RWPE2 (cell line): ENCODE results near the gene MAPK9.

Experiments
- ATAC-seq: fragments of 200-7000 bp; cut with Tn5 transposase; 3 replicates; pipeline ENCODE4 v1.9.1; 2021; ENCODE audit warnings: low read depth
- DNase-seq: peaks from one replicate; pipeline ENCODE4 v3.0.0-alpha.2; 2020; ENCODE audit warnings: low spot score
- H3K27ac ChIP-seq: fragments of 450-650 bp; 2 replicates; pipeline ENCODE4 v1.5.1; 2017; ENCODE audit warnings: mild to moderate bottlenecking; ENCODE audit not compliant: poor library complexity, severe bottlenecking
- H3K27me3 ChIP-seq: fragments of 250-450 bp; sonication (Bioruptor Pico); 2 replicates; pipeline ENCODE4 v1.5.1; 2021; ENCODE audit warnings: mild to moderate bottlenecking, moderate library complexity; ENCODE audit not compliant: insufficient read depth, poor library complexity, severe bottlenecking
- H3K36me3 ChIP-seq: fragments of 250-450 bp; sonication (Bioruptor Pico); 2 replicates; pipeline ENCODE4 v1.5.1; 2020; ENCODE audit warnings: low read depth, mild to moderate bottlenecking, moderate library complexity
- H3K4me1 ChIP-seq: fragments of 250-450 bp; sonication (Bioruptor Pico); 2 replicates; pipeline ENCODE4 v1.5.1; 2021; ENCODE audit warnings: mild to moderate bottlenecking, moderate library complexity; ENCODE audit not compliant: insufficient read depth, poor library complexity, severe bottlenecking
- H3K4me3 ChIP-seq: fragments of 250-450 bp; sonication (Bioruptor Pico); 2 replicates; pipeline ENCODE4 v1.5.1; 2021; ENCODE audit warnings: mild to moderate bottlenecking, moderate library complexity; ENCODE audit not compliant: severe bottlenecking
- H3K9me3 ChIP-seq: fragments of 250-450 bp; sonication (Bioruptor Pico); 2 replicates; pipeline ENCODE4 v1.5.1; 2021; ENCODE audit warnings: mild to moderate bottlenecking, moderate library complexity; ENCODE audit not compliant: severe bottlenecking
- TF ChIP-seq, protein P1 (sequence below): fragments of 450-650 bp; IDR thresholded peaks from one replicate; pipeline ENCODE4 v1.5.1; 2017; ENCODE audit warnings: mild to moderate bottlenecking, moderate library complexity; ENCODE audit not compliant: poor library complexity, severe bottlenecking

The MAPK9 gene

DNA sequence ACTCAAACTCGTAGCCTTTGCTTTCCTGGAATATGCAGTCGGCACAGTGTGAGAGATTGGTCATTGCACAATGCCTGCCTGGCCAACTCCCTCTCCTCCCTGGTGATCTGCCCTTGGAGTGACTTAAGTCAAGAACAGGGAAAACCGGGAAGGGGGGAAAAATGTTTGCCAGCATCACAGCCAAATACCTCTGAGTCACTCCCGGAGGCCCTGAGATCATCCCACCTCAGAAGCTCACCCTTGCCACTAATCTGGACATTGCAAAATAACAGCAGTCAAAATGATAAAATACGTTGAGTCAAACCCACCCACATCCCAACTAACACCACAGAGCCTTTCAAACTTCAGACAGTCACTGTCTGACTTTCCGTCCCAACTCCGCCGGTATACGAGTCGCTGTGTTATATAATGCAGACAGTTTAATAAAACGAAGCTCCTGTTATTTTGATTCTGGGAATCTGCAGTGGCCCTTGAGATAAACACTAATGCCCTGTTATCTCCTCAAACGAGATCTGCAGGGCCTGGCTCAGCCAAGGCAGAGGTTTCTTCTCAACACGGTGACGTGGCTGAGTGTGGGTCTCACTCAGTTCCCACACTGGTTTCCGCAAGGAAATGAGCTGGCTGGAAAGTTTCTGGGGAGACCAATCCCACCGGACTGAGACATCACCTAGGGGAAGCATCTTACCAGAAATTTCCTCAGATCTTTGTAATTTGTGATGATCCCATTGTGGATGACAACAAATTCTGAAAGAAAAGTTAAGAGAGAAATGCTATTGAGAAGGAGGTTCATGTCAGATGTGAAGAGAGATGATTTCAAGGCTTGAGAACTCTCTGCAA is 39.1 kb upstream of the MAPK9 start:
- Histone ChIP-seq H3K9me3 (no peaks in the 10 kb centered on the region), H3K27ac (peak overlapping the region; percentile 71), H3K4me3 (no peak overlapping the region), H3K36me3 (no peaks in the 10 kb centered on the region), H3K4me1 (peaks cover 29% of the 10 kb centered on the region), H3K27me3 (no peaks in the 10 kb centered on the region)
- ATAC-seq: peak; percentile 79
- TF ChIP-seq, protein P1, sequence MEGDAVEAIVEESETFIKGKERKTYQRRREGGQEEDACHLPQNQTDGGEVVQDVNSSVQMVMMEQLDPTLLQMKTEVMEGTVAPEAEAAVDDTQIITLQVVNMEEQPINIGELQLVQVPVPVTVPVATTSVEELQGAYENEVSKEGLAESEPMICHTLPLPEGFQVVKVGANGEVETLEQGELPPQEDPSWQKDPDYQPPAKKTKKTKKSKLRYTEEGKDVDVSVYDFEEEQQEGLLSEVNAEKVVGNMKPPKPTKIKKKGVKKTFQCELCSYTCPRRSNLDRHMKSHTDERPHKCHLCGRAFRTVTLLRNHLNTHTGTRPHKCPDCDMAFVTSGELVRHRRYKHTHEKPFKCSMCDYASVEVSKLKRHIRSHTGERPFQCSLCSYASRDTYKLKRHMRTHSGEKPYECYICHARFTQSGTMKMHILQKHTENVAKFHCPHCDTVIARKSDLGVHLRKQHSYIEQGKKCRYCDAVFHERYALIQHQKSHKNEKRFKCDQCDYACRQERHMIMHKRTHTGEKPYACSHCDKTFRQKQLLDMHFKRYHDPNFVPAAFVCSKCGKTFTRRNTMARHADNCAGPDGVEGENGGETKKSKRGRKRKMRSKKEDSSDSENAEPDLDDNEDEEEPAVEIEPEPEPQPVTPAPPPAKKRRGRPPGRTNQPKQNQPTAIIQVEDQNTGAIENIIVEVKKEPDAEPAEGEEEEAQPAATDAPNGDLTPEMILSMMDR: no peak
- peak; percentile 92 for DNase-seq

DNA sequence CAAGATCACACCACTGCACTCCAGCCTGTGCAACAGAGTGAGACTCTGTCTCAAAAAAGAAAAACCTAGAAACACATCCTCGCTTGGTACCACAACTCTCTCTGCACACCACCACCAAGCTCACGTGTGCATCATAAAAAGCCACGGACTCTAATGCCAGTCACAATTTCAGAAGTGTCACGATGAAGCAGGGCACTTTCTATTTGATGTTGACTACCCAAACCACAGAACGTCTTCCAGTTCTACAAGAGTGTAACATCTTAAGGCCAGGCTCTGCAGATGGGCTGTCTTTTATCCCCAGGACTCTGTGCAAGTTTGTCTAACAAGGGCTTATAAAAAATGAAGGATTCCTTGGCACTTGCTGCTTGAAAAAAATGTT is 38.4 kb upstream of the MAPK9 start:
- peaks cover 29% of the 10 kb centered on the region for H3K4me1 ChIP-seq
- peak overlapping the region; percentile 71 for H3K27ac ChIP-seq
- H3K4me3 ChIP-seq: no peak overlapping the region
- DNase-seq (no peak), ATAC-seq (no peak)
- no peaks in the 10 kb centered on the region for H3K9me3 ChIP-seq
- H3K27me3 ChIP-seq: no peaks in the 10 kb centered on the region
- TF ChIP-seq, protein P1: no peak
- H3K36me3 ChIP-seq: no peaks in the 10 kb centered on the region

DNA sequence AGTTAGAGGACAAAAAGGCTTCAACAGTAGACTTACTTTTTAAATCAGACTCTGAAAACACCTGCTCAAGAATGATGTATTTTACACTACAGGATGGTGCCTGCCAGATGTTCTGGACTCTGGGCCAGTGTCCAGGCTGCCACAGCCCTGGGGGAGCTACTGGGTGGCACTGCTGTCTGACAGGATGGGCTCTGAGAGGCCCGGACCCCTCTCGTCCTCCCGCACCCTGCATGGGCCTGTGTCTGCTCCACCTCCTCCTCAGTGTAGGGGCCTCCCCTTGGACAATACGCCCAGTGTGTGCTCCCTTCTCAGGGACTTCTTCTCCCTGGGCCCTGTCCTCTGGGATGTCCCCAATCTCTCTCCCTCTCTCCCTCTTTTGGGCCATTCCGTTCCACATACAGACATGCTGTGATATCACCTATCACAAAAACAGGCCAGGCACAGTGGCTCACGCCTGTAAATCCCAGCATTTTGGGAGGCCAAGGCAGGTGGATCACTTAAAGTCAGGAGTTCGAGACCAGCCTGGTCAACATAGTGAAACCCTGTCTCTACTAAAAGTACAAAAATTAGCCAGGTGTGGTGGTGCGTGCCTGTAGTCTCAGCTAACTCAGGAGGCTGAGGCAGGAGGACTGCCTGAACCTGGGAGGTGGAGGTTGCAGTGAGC is 37.9 kb upstream of the MAPK9 start:
- Histone ChIP-seq H3K36me3 (no peaks in the 10 kb centered on the region), H3K27me3 (no peaks in the 10 kb centered on the region), H3K27ac (peak overlapping the region; percentile 71), H3K4me1 (peaks cover 29% of the 10 kb centered on the region), H3K4me3 (no peak overlapping the region), H3K9me3 (no peaks in the 10 kb centered on the region)
- TF ChIP-seq, protein P1: no peak
- no peak for DNase-seq
- no peak for ATAC-seq

DNA sequence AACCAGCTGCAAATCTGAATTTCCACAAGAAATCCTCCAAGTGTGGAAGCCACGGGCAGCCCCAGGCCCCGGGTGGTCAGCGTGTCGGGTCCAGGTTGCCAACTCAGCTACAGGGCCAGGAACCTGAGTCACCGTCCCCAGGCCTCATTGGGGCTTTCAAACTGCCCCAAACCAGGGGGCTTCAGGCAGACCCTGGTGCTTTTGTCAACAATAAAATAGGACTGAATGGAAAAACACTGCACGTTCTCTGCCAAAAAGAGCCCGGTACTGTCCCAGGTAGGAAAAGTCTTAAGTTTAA is 37.2 kb upstream of the MAPK9 start:
- Histone ChIP-seq H3K4me3 (no peak overlapping the region), H3K27me3 (no peaks in the 10 kb centered on the region), H3K4me1 (peaks cover 29% of the 10 kb centered on the region), H3K36me3 (no peaks in the 10 kb centered on the region), H3K9me3 (no peaks in the 10 kb centered on the region), H3K27ac (no peak overlapping the region)
- TF ChIP-seq, protein P1: no peak
- DNase-seq (no peak), ATAC-seq (no peak)
